Esophagus muscularis mucosa (tissue), 4 donors: ENCODE data around the gene CAPN10. TPM values are rescaled to one million over a fixed set of nuclear protein-coding genes. Genes with fewer than 3 reads are reported as not detected.

ENCODE experiments used
- DNase-seq: peaks from one replicate; pipeline ENCODE4 v3.0.0-alpha.2; 2017; ENCODE audit errors: extremely low spot score
- H3K27ac ChIP-seq, 4 donors: fragments of 200-600 bp; sonication (generic); replicated peaks in 1 of 4; 1 replicate in 3 of 4; 2 replicates in 1 of 4; pipeline ENCODE4 v1.5.1; 2016 to 2019; ENCODE audit warnings: mild to moderate bottlenecking in 1 of 4
- H3K27me3 ChIP-seq, 4 donors: fragments of 200-600 bp; sonication (generic); one replicate each; pipeline versions ENCODE4 v1.5.1 to v1.6.0; 2016 to 2019
- H3K36me3 ChIP-seq, 4 donors: fragments of 200-600 bp; sonication (generic); one replicate each; pipeline ENCODE4 v1.5.1; 2016 to 2019
- H3K4me1 ChIP-seq, 4 donors: fragments of 200-600 bp; sonication (generic); one replicate each; pipeline ENCODE4 v1.5.1; 2016 to 2019
- H3K4me3 ChIP-seq, 4 donors: fragments of 200-600 bp; sonication (generic); 1 replicate in 2 of 4; 2 replicates in 2 of 4; pipeline ENCODE4 v1.5.1; 2016 to 2019; ENCODE audit warnings: mild to moderate bottlenecking in 4 of 4, moderate library complexity in 1 of 4
- H3K9me3 ChIP-seq, 4 donors: fragments of 200-600 bp; sonication (generic); 1 replicate in 3 of 4; 2 replicates in 1 of 4; pipeline ENCODE4 v1.5.1; 2016 to 2019
- CTCF ChIP-seq, 3 experiments: fragments of 200-600 bp in 2 of 3; fragments of 450-650 bp in 1 of 3; sonication (generic) in 2 of 3; IDR thresholded peaks; one replicate each; pipeline ENCODE4 v1.5.1; 2017 to 2019; ENCODE audit warnings: antibody characterized with exemption in 3 of 3, mild to moderate bottlenecking in 2 of 3, moderate library complexity in 1 of 3
- EP300 ChIP-seq: sonication (generic); formaldehyde crosslinking; IDR thresholded peaks from one replicate; pipeline ENCODE4 v1.6.1; 2017; ENCODE audit warnings: antibody characterized with exemption
- POLR2A ChIP-seq: fragments of 450-650 bp; IDR thresholded peaks from one replicate; pipeline ENCODE4 v1.6.1; 2017; ENCODE audit warnings: antibody characterized with exemption, moderate library complexity, mild to moderate bottlenecking, low read depth
- POLR2AphosphoS5 ChIP-seq, 2 donors: sonication (generic); formaldehyde crosslinking; IDR thresholded peaks; one replicate each; pipeline ENCODE4 v1.6.1; 2017; ENCODE audit warnings: antibody characterized with exemption in 2 of 2
- WGBS: methylation state at CpG from one replicate; pipeline ENCODE4 v1.1.5; 2018; 5-methylcytosine and 5-hydroxymethylcytosine counted together
- intact Hi-C: fragments of 100-400 bp; cut with DNase I; formaldehyde crosslinking; loops from one replicate; pipeline ENCODE4 v1.15.1; 2023
- total RNA-seq, 4 donors: library from RNA; depleted of rRNA; stranded (reverse); fragments of >200 nt; gene quantifications; one replicate each; pipeline versions ENCODE4 v1.1.0 to v1.2.1, GENCODE V29; 2016

Gene CAPN10
- total RNA-seq, 4 donors from 2014 or later = 16.7 to 29.2 (median 19.6) TPM

GRCh38 chr2:240584486-240585031 is 2.0 kb upstream of the CAPN10 start:
- Histone ChIP-seq H3K9me3 (peaks cover 0 to 3% (median 0%) of the 10 kb centered on the region in 4 donors), H3K27me3 (no peaks in the 10 kb centered on the region), H3K4me1 (peaks cover 37 to 70% (median 53%) of the 10 kb centered on the region in 4 donors), H3K27ac (no peak overlapping the region), H3K4me3 (peak overlapping the region in 3 of 4 donors; percentile 80 to 91 (median 86)), H3K36me3 (peaks cover 0 to 6% (median 5%) of the 10 kb centered on the region in 4 donors)
- intact Hi-C loops = no loop called here
- WGBS = 78% methylated on average over 4 of the region's 4 CpGs
- DNase-seq = no peak
- no peak for TF ChIP-seq POLR2AphosphoS5 (IDR thresholded peaks at IDR 0.05)
- no peak for TF ChIP-seq EP300
- no peak for TF ChIP-seq CTCF (IDR thresholded peaks at IDR 0.05)
- no peak for TF ChIP-seq POLR2A

GRCh38 chr2:240585101-240585500 is 1.4 kb upstream of the CAPN10 start:
- no peaks in the 10 kb centered on the region for H3K27me3 ChIP-seq
- peak overlapping the region in 2 of 4 donors; percentile 91 to 92 for H3K27ac ChIP-seq
- H3K4me1 ChIP-seq = peaks cover 36 to 65% (median 48%) of the 10 kb centered on the region in 4 donors
- peaks cover 3 to 11% (median 10%) of the 10 kb centered on the region in 4 donors for H3K36me3 ChIP-seq
- DNase-seq = no peak
- intact Hi-C loops = no loop called here
- 81% methylated on average over 5 of the region's 6 CpGs for WGBS
- peaks cover 0 to 3% (median 0%) of the 10 kb centered on the region in 4 donors for H3K9me3 ChIP-seq
- TF ChIP-seq CTCF (IDR thresholded peaks at IDR 0.05) (no peak), EP300 (no peak), POLR2AphosphoS5 (IDR thresholded peaks at IDR 0.05) (no peak), POLR2A (no peak)
- H3K4me3 ChIP-seq = peak overlapping the region; percentile 80 to 91 (median 86)

- Histone ChIP-seq H3K4me1 (peaks cover 37 to 59% (median 45%) of the 10 kb centered on the region in 4 donors), H3K27me3 (no peaks in the 10 kb centered on the region), H3K27ac (peak overlapping the region; percentile 91 to 94 (median 93)), H3K4me3 (peak overlapping the region; percentile 80 to 91 (median 86)), H3K9me3 (peaks cover 0 to 3% (median 0%) of the 10 kb centered on the region in 4 donors), H3K36me3 (peaks cover 7 to 17% (median 17%) of the 10 kb centered on the region in 4 donors)
- 5% methylated on average over 16 of the region's 20 CpGs for WGBS
- DNase-seq = no peak
- intact Hi-C loops = no loop called here
- TF ChIP-seq POLR2A (peak; percentile 45), CTCF (IDR thresholded peaks at IDR 0.05) (no peak)
Observed at GRCh38 chr2:240585681-240586197, 795 bp upstream of the CAPN10 start.

GRCh38 chr2:240586919-240587800 is 626 bp downstream of the CAPN10 start:
- 20% methylated on average over 14 of the region's 62 CpGs for WGBS
- no peak for TF ChIP-seq POLR2AphosphoS5 (IDR thresholded peaks at IDR 0.05)
- TF ChIP-seq CTCF (IDR thresholded peaks at IDR 0.05) = no peak
- no peak for TF ChIP-seq EP300
- no peak for TF ChIP-seq POLR2A
- no peaks in the 10 kb centered on the region for H3K27me3 ChIP-seq
- peak overlapping the region; percentile 91 to 94 (median 93) for H3K27ac ChIP-seq
- intact Hi-C loops = no loop called here
- H3K36me3 ChIP-seq = peaks cover 9 to 31% (median 31%) of the 10 kb centered on the region in 4 donors
- DNase-seq = no peak
- H3K4me3 ChIP-seq = peak overlapping the region; percentile 80 to 91 (median 86)
- H3K9me3 ChIP-seq = no peaks in the 10 kb centered on the region
- H3K4me1 ChIP-seq = peaks cover 37 to 58% (median 45%) of the 10 kb centered on the region in 4 donors
